GM12892 (cell line): Measurements from ENCODE around the gene TMIGD3.

Source experiments
- POLR2A ChIP-seq: IDR thresholded peaks from 2 replicates; pipeline ENCODE4 v1.6.1; 2011; ENCODE audit warnings: low read depth, low read length, control low read depth
- POLR2AphosphoS5 ChIP-seq: IDR thresholded peaks from 2 replicates; pipeline ENCODE4 v1.6.1; 2011; ENCODE audit warnings: low read depth, low read length, control low read depth
- TAF1 ChIP-seq: IDR thresholded peaks from 2 replicates; pipeline ENCODE4 v1.6.1; 2011; ENCODE audit warnings: low read depth, mild to moderate bottlenecking, control low read depth, low read length, borderline replicate concordance

GRCh38 chr1:111444031-111444430 lies 59.4 kb downstream of the TMIGD3 start:
- TF ChIP-seq POLR2A, result no peak
- TF ChIP-seq POLR2AphosphoS5, result no peak
- no peak for TF ChIP-seq TAF1
